GM23248 (cell line): ENCODE data around the gene ANKS1B.

Experiments used
- EZH2 ChIP-seq: fragments of 200-600 bp; sonication (generic); IDR thresholded peaks from 2 replicates; pipeline ENCODE4 v1.6.1; 2018; ENCODE audit warnings: antibody characterized with exemption, mild to moderate bottlenecking; ENCODE audit not compliant: insufficient read depth, poor library complexity, severe bottlenecking
- EZH2phosphoT487 ChIP-seq: fragments of 200-600 bp; sonication (generic); IDR thresholded peaks from 2 replicates; pipeline ENCODE4 v1.6.1; 2018; ENCODE audit warnings: antibody characterized with exemption, moderate library complexity, mild to moderate bottlenecking, low read depth; ENCODE audit not compliant: insufficient read depth

DNA sequence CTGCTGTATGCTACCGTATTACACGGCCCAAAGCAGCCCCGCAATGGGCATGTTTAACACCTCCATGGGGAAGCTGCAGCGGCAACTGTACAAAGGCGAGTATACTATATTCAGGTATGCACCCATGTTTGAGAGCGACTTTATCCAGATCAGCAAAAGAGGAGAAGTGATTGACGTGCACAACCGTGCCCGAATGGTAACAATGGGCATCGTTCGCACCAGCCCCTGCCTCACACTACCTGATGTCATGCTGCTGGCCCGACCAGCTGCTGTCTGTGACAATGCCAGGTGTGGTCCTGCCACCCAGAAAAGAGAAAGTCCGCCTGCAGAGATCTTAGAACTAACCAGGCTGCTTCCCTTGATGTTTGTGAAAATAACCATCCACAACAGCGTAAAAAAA, 336.6 kb downstream of the ANKS1B start:
- TF ChIP-seq EZH2phosphoT487 (no peak), EZH2 (no peak)
